NCI-H2081 treated with DMSO at 0.1 percent for 48 hours (cell line): Measurements from ENCODE around the gene HIGD1C.
"Not testable (repeated sequence)": the region's sequence is repeated elsewhere in the genome, so short reads cannot be mapped to it uniquely, and the experiment has no call there.

Experiments used
- DNase-seq: peaks from one replicate; lab custom pipeline; 2025; lab: John Stamatoyannopoulos, UW

HIGD1C gene

GRCh38 chr12:50985322-50985721 is 33.0 kb downstream of the HIGD1C start:
- no peak for DNase-seq

GRCh38 chr12:50986966-50987737 is 34.8 kb downstream of the HIGD1C start:
- no peak for DNase-seq

GRCh38 chr12:50988051-50988450 is 35.7 kb downstream of the HIGD1C start:
- DNase-seq: no peak

DNA sequence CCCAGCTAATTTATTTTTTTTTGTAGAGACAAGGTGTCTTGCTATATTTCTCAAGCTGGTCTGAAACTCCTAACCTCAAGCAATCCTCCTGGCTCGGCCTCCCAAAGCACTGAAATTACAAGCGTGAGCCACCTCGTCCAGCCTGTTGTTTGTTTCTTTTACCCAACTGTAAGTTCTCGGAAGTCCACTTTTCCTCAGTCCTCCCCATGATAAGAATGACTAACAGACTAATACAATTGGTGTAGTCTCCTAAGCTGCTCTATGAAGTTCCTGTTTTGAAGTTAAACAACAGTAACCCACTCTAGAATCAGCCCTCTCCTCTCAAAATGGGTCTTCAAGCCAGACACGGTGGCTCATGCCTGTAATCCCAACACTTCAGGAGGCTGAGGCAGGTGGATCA is 36.5 kb downstream of the HIGD1C start:
- DNase-seq: no peak

DNA sequence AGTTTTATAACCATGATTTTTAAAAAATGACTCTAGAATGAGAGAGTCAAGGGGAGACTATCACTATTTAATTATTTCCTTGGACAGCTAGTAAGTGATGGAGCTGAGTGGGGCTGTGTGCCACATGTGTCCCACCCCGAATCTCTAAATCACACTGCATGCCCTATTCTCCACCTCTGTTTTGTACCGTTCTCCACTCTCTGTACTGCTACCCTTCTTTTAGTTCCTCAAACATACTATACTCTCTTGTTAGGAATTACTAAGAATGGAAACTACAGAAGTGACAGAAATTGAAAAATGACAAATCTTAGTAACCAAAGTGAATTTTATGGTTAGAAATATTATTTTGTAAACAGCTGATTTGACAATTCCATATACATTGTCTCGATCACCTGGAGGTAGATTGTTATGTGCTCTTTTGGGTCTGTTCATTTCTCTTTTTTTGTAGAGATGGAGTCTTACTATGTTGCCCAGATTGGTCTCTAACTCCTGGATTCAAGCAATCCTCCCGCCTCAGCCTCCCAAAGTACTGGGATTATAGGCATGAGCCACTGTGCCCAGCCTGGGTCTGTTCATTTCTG is 37.9 kb downstream of the HIGD1C start:
- no peak for DNase-seq

GRCh38 chr12:50990791-50991190 is 38.4 kb downstream of the HIGD1C start:
- no peak for DNase-seq

DNA sequence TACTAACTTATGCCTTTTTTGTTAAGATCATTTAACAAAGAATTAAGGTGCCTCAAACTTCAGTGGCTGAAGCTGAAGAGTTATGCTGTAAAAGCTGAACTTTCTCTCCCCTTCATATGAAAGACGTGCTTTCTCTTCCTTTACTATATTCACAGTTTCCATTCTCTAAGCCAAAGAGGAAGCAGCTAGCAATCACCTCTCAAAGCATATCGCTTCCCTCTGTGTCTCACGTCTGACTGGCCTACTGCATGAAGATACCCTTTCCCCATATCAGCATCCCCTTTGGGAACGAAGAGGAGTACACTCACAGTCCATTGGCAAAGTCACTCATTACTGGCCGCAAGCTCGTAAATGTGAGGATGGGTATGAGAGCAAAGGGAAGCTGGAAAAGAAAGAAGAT is 38.9 kb downstream of the HIGD1C start:
- no peak for DNase-seq

- no peak for DNase-seq
Measured at GRCh38 chr12:50992819-50993218, 40.5 kb downstream of the HIGD1C start.

GRCh38 chr12:50999093-50999492 is 46.7 kb downstream of the HIGD1C start:
- no peak for DNase-seq

- no peak for DNase-seq
Measured at GRCh38 chr12:51000245-51000644, 47.9 kb downstream of the HIGD1C start.

DNA sequence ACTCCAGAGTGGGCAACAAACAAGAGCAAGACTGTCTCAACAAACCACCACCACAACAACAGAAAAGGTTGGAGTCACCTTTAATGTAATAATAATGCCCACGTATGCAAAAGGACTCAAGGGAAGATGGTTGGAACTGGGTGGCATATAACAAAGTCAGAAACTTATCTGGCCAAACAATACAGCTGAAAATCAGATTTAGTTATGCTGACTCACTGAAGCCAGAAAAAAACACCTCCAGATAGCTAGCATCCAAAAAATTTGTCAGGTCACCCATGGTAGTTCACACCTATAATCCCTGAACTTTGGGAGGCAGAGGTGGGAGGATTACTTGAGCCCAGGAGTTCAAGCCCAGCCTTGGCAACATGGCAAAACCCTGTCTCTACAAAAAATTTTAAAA is 49.5 kb downstream of the HIGD1C start:
- no peak for DNase-seq

GRCh38 chr12:51004504-51004903 is 52.2 kb downstream of the HIGD1C start:
- no peak for DNase-seq

DNA sequence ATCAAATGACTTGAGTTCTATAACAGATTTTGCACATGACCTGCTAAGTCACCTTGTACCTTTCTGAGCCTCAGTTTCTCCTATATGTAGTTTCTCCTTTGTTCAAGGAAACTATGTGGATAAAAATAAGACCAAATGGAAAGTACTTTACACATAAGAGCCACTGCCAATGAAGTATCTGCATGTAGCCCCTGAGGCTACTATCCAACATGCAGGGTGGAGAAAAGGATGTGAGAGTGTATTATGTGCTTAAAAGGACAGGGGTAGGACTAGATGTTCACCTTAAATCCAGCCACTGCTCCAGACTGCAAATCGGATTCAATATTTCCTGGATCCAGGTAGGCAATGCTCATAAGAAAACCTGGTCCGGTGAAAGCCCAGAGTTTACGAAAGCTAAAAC is 52.7 kb downstream of the HIGD1C start:
- no peak for DNase-seq

DNA sequence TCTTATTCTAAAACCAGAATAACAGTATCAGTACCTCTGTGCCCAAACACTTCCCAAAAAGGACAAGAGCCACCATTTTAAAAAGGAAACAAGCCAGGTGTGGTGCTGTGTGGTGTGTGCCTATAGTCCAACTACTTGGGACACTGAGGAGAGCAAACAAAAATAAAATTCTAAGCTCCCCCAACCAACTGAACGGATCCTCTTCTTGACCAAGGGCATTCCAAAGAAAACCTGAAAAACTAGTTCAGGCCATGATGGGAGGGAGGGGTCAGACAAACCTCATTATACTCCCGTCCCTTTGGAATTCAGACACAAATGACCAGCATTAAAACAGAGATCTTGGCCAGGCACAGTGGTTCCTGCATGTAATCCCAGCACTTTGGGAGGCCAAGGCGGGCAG is 53.3 kb downstream of the HIGD1C start:
- no peak for DNase-seq

DNA sequence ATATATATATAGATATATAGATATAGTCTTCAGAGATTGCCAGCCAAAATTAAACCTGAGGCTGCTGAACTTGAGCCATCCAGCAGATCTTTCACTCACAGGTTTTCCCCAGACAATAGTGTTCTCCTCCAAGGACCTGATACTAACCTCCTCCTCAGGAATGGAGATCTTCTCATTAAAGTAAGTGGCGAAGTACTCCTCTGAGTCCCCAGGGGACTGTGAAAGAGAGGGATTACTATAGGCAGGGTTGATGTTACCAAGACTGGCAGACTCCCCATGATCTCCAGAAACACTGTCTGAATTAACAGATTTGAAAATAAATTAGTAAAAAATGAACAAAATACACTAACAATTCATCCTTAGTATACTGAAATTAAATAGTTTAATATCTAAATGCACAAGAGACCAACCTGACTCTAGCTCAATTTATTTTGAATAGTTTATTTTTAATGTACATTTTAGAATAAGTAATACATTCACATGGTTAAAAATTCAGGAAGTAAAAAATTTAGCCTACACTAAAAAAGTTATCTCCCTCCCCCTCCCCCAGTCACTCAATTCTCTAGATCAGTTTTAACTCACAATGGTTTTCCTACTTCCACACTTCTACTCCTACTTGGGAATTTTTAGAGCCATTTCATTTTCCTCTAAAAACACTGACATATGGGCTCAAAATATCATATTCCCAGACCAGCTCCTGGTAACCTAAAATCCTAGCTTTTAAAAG is 56.1 kb downstream of the HIGD1C start:
- no peak for DNase-seq

DNA sequence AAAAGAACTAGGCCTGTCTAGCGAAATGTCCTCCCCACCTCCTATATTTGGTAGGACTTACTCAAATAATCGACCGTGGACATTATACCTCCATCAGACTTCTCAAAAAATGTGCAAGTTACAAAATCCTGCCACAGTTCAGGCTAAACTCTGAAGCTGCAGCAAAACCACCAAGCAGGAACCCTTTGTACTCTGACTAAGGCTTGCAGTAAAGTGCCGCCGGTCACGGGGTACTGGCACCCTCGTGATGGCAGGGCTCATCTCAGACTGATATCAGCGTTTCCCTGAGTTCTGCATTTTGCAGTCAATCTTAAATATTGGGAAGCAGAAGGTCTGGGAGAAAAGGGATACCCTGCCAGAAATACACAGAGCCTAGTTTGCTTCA is 56.7 kb downstream of the HIGD1C start:
- DNase-seq: no peak

DNA sequence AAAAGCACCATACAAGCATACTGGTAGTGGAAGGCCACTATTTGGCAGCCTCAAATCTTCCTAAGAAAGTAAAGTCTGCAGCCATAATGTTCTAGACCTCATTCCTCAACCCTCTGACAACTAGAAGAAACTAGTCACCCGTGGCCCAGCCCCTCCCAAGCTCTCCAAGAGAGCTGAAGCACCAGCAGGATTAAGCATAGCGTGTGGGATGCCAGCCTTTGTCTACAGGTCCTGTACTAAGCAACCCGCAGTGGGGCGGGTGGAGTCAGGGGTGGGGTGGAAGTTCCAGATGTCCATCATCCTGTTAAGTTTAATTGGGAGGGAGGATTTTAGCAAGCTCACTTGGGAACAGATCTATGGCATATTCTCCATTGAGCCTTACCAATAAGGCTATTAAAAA is 59.6 kb downstream of the HIGD1C start:
- no peak for DNase-seq

DNA sequence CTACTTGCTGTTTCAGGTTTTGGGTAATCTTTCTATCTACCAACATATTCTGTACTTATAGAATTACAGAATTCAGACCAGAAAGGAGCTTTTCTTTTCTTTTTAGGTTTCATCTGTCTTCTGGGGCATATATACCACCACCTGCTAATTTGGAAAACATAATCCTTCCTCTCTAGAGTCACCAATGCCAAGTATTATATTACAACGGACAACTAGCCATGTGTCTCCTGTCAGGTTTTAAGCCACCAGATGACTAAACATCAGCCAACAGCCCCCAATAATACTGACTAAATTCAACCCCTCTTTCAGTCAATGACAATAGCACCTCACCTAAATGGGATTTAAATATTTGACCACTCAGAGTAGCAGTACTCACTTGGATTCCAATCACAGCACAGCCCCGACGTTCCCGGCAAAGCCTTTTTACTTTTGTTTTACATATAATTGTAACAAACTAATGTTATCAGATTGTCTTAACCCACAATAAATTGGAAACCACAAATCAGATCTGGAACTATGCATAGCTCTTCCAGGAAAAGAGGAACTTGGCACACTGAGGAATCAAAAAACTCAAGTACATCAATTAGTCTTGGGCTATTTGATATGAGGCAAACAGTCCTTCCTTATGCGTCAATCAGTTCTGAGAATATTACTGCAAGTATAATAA is 60.4 kb downstream of the HIGD1C start:
- DNase-seq: no peak

DNA sequence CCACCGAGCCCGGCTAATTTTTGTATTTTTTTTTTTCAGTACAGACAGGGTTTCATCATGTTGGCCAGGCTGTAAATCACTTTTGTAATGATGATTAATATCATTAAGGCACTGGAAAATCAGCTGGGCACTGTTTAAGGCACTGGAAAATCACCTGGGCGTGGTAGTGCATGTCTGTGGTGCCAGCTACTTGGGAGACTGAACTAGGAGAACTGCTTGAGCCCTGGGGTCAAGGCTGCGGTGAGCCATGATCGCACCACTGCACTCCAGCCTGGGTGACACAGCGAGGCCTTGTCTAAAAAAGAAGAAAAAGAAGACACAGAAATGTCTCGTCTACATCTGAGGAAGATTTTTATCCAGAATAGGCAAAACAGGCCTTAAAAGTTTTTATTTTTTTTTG is 61.1 kb downstream of the HIGD1C start:
- DNase-seq: no peak

GRCh38 chr12:51014467-51014866 is 62.1 kb downstream of the HIGD1C start:
- not testable (repeated sequence) for DNase-seq

DNA sequence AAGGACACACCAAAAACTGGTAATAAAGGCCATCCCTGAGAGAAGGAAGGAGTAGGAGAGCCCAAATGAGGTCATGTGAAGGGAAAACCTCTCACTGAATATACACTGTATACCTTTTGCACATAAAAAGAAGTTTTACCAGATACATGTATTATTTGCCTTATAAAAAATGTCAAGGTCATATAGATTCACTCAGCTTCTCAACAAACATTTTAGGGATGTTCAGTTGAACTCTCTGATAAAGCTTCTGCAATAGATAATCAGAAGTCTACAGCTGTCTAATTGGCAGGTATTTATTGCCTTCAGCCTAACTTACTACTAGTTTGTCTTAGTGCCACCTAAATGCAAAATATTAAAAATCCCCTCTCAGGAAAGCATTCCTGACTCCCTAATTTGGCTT is 65.1 kb downstream of the HIGD1C start:
- DNase-seq: no peak

- DNase-seq: no peak
Measured at GRCh38 chr12:51018956-51019355, 66.6 kb downstream of the HIGD1C start.

DNA sequence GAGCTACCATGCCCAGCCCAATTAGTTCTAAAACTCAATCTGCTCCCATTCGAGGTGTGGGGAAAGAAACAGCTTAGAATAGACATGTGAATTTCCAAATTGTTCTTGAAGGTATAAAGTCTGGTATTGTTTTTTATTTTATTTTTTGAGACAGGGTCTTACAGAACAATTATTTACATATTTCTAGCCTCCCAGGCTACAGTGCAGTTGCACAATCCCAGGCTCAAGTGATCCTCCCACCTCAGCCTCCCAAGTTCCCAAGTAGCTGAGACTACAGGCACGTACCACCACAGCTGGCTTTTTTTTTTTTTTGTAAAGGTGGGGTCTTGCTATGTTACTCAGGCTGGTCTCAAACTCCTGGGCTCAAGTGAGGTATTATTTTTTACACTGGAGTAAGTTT is 67.6 kb downstream of the HIGD1C start:
- DNase-seq: no peak
